ENCODE measurements around the gene SHROOM4. TPM values are rescaled to one million over a fixed set of nuclear protein-coding genes. Genes with fewer than 3 reads are reported as not detected.

Gene SHROOM4
- total RNA-seq, 6 experiments from 2014 or later, result not detected

DNA sequence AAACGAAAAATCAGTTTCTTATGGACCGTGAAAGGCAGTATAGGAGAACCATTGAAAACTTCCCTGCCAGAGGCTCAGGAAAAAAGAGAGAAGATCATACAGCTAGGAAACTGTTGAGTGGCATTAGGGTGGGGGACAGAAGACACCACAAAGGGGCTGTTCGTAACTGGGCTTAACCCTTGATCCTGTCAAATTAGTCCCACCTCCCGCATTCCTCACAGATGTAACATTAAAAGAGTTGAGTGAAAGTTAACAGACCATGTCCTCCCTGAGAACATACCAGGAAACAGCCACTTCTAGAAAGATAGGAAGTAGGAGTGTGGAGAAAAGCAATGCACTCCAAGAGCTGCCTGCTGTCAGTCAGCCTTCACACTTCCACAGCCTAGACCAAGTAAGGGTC is 8.7 kb downstream of the SHROOM4 start:
- no peaks in the 10 kb centered on the region for H3K36me3 Mint-ChIP-seq (ENCODE audit: low read depth)
- H3K27ac Mint-ChIP-seq, result no peak overlapping the region
- H3K4me3 Mint-ChIP-seq, result no peak overlapping the region
- H3K4me1 Mint-ChIP-seq (ENCODE audit: low read depth), result no peaks in the 10 kb centered on the region
- DNase-seq, result no peak
- TF ChIP-seq, protein P1, sequence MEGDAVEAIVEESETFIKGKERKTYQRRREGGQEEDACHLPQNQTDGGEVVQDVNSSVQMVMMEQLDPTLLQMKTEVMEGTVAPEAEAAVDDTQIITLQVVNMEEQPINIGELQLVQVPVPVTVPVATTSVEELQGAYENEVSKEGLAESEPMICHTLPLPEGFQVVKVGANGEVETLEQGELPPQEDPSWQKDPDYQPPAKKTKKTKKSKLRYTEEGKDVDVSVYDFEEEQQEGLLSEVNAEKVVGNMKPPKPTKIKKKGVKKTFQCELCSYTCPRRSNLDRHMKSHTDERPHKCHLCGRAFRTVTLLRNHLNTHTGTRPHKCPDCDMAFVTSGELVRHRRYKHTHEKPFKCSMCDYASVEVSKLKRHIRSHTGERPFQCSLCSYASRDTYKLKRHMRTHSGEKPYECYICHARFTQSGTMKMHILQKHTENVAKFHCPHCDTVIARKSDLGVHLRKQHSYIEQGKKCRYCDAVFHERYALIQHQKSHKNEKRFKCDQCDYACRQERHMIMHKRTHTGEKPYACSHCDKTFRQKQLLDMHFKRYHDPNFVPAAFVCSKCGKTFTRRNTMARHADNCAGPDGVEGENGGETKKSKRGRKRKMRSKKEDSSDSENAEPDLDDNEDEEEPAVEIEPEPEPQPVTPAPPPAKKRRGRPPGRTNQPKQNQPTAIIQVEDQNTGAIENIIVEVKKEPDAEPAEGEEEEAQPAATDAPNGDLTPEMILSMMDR (IDR thresholded peaks at IDR 0.05), result no peak
- H3K27me3 Mint-ChIP-seq (ENCODE audit: insufficient read depth), result no peaks in the 10 kb centered on the region; the same call in 1 of the 2 replicates
- H3K9me3 Mint-ChIP-seq, result peaks cover 9% of the 10 kb centered on the region

DNA sequence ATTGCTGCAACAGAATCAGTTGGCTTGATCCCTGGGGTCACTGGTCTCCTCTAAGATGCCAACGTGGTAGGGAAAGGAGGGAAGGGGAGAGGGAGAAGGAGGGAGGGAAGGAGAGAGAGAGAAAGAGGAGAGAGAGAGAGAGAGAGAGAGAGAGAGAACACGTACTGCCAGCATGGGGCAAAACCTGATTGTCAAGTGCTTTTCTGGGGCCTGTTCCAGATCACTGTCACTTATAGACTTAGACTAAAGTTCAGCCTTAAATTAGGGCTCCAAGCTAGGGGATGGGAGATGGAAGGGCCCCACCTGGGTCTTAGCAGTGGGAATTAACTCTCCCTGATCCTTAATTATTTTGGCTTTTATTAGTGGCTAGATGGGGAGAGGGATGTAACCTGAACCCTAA is 12.9 kb downstream of the SHROOM4 start:
- no peak for DNase-seq
- no peaks in the 10 kb centered on the region for H3K4me1 Mint-ChIP-seq (ENCODE audit: low read depth)
- no peaks in the 10 kb centered on the region for H3K36me3 Mint-ChIP-seq (ENCODE audit: low read depth)
- TF ChIP-seq, protein P1 (IDR thresholded peaks at IDR 0.05), result no peak
- H3K27ac Mint-ChIP-seq, result no peak overlapping the region
- H3K4me3 Mint-ChIP-seq, result no peak overlapping the region
- peaks cover 31% of the 10 kb centered on the region for H3K9me3 Mint-ChIP-seq
- no peaks in the 10 kb centered on the region for H3K27me3 Mint-ChIP-seq (ENCODE audit: insufficient read depth)

DNA sequence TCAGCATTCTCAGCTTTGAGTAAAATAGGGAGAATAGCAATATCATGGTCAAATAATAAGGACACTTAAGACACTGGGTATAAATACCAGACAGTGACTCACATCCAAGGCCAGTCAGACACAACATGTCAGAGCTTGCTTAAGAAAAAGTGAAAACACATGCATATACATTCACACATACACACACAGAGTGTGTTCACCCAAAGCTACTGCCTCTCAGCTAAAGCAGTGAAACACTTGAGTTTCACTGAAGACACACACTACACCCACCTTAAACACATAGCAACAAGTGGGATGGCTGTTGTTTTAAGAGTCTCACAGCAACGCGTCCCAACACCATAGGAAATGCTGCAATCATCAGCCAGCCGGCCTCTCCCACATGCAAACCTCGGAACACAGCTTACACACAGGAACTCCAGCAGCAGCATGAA is 14.4 kb downstream of the SHROOM4 start:
- DNase-seq, result no peak
- H3K9me3 Mint-ChIP-seq, result peaks cover 28% of the 10 kb centered on the region
- H3K36me3 Mint-ChIP-seq (ENCODE audit: low read depth), result no peaks in the 10 kb centered on the region
- H3K27me3 Mint-ChIP-seq (ENCODE audit: insufficient read depth), result peaks cover 1% of the 10 kb centered on the region; the same call in 1 of the 2 replicates
- TF ChIP-seq, protein P1 (IDR thresholded peaks at IDR 0.05), result no peak
- no peak overlapping the region for H3K27ac Mint-ChIP-seq
- H3K4me3 Mint-ChIP-seq, result no peak overlapping the region
- no peaks in the 10 kb centered on the region for H3K4me1 Mint-ChIP-seq (ENCODE audit: low read depth)

DNA sequence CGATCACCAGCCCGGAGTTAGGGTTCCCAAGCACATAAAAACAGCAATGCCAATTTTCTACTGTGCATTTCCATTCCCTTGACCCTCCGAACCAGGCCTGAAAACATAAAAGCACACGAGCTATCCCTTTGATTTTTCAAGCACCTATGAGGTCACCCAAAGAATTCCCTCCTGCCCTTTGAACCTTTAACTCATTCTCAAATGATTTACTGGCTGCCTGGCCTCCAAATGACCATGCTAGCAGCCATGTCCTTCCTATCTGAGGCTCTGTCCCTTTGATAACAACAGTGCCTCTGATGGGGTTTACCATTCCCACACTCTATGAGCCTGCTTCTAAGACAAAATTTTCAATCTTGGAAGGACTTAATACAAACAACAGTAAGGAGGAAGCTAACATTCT is 15.2 kb downstream of the SHROOM4 start:
- no peak overlapping the region for H3K4me3 Mint-ChIP-seq
- H3K27me3 Mint-ChIP-seq (ENCODE audit: insufficient read depth), result peaks cover 1% of the 10 kb centered on the region; the same call in 1 of the 2 replicates
- H3K4me1 Mint-ChIP-seq (ENCODE audit: low read depth), result no peaks in the 10 kb centered on the region
- H3K9me3 Mint-ChIP-seq, result peaks cover 28% of the 10 kb centered on the region
- H3K27ac Mint-ChIP-seq, result no peak overlapping the region
- no peaks in the 10 kb centered on the region for H3K36me3 Mint-ChIP-seq (ENCODE audit: low read depth)
- TF ChIP-seq, protein P1 (IDR thresholded peaks at IDR 0.05), result no peak
- DNase-seq, result no peak

DNA sequence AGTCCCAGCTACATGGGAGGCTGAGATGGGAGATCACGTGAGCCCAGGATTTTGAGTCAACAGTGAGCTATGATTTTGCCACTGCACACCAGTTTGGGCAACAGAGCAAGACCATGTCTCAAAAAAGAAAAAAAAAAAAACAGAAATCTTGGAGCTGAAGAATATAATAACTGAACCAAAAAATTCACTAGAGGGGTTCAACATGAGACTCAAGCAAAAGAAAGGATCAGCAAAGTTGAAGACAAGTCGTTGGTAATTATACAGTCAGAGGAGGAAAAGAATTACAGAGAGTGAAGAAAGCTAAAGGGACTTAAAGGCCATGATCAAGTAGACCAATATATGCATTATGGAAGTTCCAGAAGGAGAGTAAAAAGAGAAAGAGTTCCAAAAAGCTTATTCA is 26.9 kb downstream of the SHROOM4 start:
- TF ChIP-seq, protein P1 (IDR thresholded peaks at IDR 0.05), result no peak
- H3K27me3 Mint-ChIP-seq (ENCODE audit: insufficient read depth), result no peaks in the 10 kb centered on the region
- H3K4me3 Mint-ChIP-seq, result no peak overlapping the region
- H3K36me3 Mint-ChIP-seq (ENCODE audit: low read depth), result no peaks in the 10 kb centered on the region
- no peaks in the 10 kb centered on the region for H3K4me1 Mint-ChIP-seq (ENCODE audit: low read depth)
- peaks cover 13% of the 10 kb centered on the region; the same call in 1 of the 2 replicates for H3K9me3 Mint-ChIP-seq
- DNase-seq, result no peak
- H3K27ac Mint-ChIP-seq, result no peak overlapping the region

DNA sequence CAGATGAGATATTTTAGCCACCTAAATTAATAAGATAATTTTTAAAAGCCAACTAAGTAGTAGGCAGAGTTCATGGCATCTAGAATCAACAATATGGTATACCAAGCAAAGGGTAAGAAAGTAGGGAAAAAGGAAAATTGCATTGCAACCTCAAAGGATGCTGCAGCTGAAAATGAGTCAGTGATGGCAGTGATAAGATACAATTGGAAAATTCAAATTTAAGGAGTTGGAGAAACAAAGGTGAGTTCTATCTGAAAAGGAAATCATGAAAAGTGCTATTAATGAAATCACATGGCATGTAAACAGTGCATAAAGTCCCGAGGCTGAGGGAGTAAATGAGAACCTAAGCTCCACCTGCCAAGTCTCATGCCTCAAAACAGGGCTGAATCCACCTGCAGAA is 33.9 kb downstream of the SHROOM4 start:
- TF ChIP-seq, protein P1 (IDR thresholded peaks at IDR 0.05), result no peak
- Mint-ChIP-seq H3K4me3 (no peak overlapping the region), H3K36me3 (ENCODE audit: low read depth) (no peaks in the 10 kb centered on the region), H3K4me1 (ENCODE audit: low read depth) (no peaks in the 10 kb centered on the region), H3K27me3 (ENCODE audit: insufficient read depth) (no peaks in the 10 kb centered on the region), H3K9me3 (peaks cover 15% of the 10 kb centered on the region), H3K27ac (no peak overlapping the region)
- DNase-seq, result no peak

Data from HFFc6 (cell line).